Endothelial cell of umbilical vein (primary cell): Measurements from ENCODE around the gene BMPR1B. TPM values are rescaled to one million over a fixed set of nuclear protein-coding genes. Genes with fewer than 3 reads are reported as not detected.

Source experiments
- BruUV-seq: library from RNA; stranded (reverse); fragments of 400-500 nt; replicated peaks from 2 replicates; lab custom pipeline; 2021; lab: Mats Ljungman, UMichigan
- CTCF ChIA-PET: fragments of 300-600, 350-600 bp; sonication (Branson Sonifier 250); formaldehyde crosslinking; loops from one replicate; lab custom pipeline; 2021; ENCODE audit warnings: antibody characterized with exemption, inconsistent platforms; lab: Charles Lee
- POLR2A ChIA-PET: fragments of 300-600, 350-600 bp; sonication (Branson Sonifier 250); formaldehyde crosslinking; loops from one replicate; lab custom pipeline; 2021; ENCODE audit warnings: antibody characterized with exemption, inconsistent platforms; lab: Charles Lee
- DNase-seq: peaks from one replicate; pipeline ENCODE4 v3.0.0-alpha.2; 2011; ENCODE audit warnings: low read depth, low spot score
- FAIRE-seq: peaks from 2 replicates; lab custom pipeline; 2011; peaks lifted over from hg19 to GRCh38; lab: Jason Lieb, UNC
- H2AFZ ChIP-seq: 2 replicates; pipeline ENCODE4 v1.6.0; 2012; ENCODE audit warnings: low read depth, low read length, control low read depth, inconsistent platforms
- H3K27ac ChIP-seq: 2 replicates; pipeline ENCODE4 v1.5.1; 2011; ENCODE audit warnings: low read depth, mild to moderate bottlenecking, control low read depth, low read length, moderate library complexity; ENCODE audit not compliant: insufficient read depth
- H3K27me3 ChIP-seq, 2 experiments: 2 replicates each; pipeline versions ENCODE4 v1.6.0 to v1.6.1; 2011; ENCODE audit warnings: low read length in 2 of 2, mixed read lengths in 1 of 2; ENCODE audit not compliant: control insufficient read depth in 2 of 2, insufficient read depth in 2 of 2
- H3K36me3 ChIP-seq, 2 experiments: 2 replicates in 1 of 2; 3 replicates in 1 of 2; pipeline ENCODE4 v1.5.1; 2011; ENCODE audit warnings: low read length in 2 of 2, mild to moderate bottlenecking in 1 of 2, moderate library complexity in 1 of 2; ENCODE audit not compliant: control insufficient read depth in 2 of 2, insufficient read depth in 2 of 2; ENCODE audit errors: extremely low read depth in 1 of 2
- H3K4me1 ChIP-seq: 3 replicates; pipeline ENCODE4 v1.5.1; 2011; ENCODE audit warnings: mild to moderate bottlenecking, low read length; ENCODE audit not compliant: control insufficient read depth, insufficient read depth; ENCODE audit errors: extremely low read depth
- H3K4me2 ChIP-seq: 2 replicates; pipeline ENCODE4 v1.6.1; 2011; ENCODE audit warnings: low read length, control low read depth, mixed read lengths; ENCODE audit not compliant: insufficient read depth
- H3K4me3 ChIP-seq, 3 experiments: fragments of 200-600 bp in 1 of 3; sonication (generic), shearing (Covaris generic) in 1 of 3; replicated peaks in 1 of 3; 2 replicates each; pipeline ENCODE4 v1.5.1; 2011 to 2016; ENCODE audit warnings: control low read depth in 3 of 3, low read length in 3 of 3, mild to moderate bottlenecking in 2 of 3, inconsistent platforms in 1 of 3, low read depth in 1 of 3, moderate library complexity in 1 of 3; ENCODE audit not compliant: insufficient read depth in 1 of 3
- H3K79me2 ChIP-seq: 2 replicates; pipeline ENCODE4 v1.6.0; 2012; ENCODE audit warnings: low read length, inconsistent platforms; ENCODE audit not compliant: control insufficient read depth, insufficient read depth
- H3K9ac ChIP-seq: replicated peaks from 2 replicates; pipeline ENCODE3; 2011; ENCODE audit warnings: low read length, control low read depth; ENCODE audit not compliant: insufficient read depth; ENCODE audit errors: extremely low read depth
- H3K9me1 ChIP-seq: replicated peaks from 3 replicates; pipeline ENCODE4 v1.6.0; 2011; ENCODE audit warnings: mild to moderate bottlenecking, low read length; ENCODE audit not compliant: control insufficient read depth, insufficient read depth; ENCODE audit errors: extremely low read depth
- H3K9me3 ChIP-seq: replicated peaks from 2 replicates; pipeline ENCODE4 v1.5.1; 2012; ENCODE audit warnings: low read length, inconsistent platforms; ENCODE audit not compliant: control insufficient read depth, insufficient read depth
- H4K20me1 ChIP-seq: replicated peaks from 2 replicates; pipeline ENCODE3; 2011; ENCODE audit warnings: mild to moderate bottlenecking, low read length; ENCODE audit not compliant: control insufficient read depth, insufficient read depth; ENCODE audit errors: extremely low read depth
- CTCF ChIP-seq, 2 donors: IDR thresholded peaks; 1 replicate in 1 of 2; 2 replicates in 1 of 2; pipeline ENCODE4 v1.5.1; 2011; ENCODE audit warnings: low read length in 2 of 2, mild to moderate bottlenecking in 2 of 2, moderate library complexity in 2 of 2, control low read depth in 1 of 2, inconsistent platforms in 1 of 2, low read depth in 1 of 2; ENCODE audit not compliant: insufficient read depth in 1 of 2; ENCODE audit errors: extremely low read depth in 1 of 2
- EZH2 ChIP-seq: IDR thresholded peaks from 2 replicates; pipeline ENCODE4 v1.6.1; 2012; ENCODE audit warnings: borderline replicate concordance, low read depth, mild to moderate bottlenecking, moderate library complexity, low read length, inconsistent platforms; ENCODE audit not compliant: severe bottlenecking
- FOS ChIP-seq: IDR thresholded peaks from 2 replicates; pipeline ENCODE4 v1.6.1; 2011; ENCODE audit warnings: mild to moderate bottlenecking, low read length, moderate library complexity, borderline replicate concordance; ENCODE audit not compliant: insufficient read depth
- GATA2 ChIP-seq: IDR thresholded peaks from 2 replicates; pipeline ENCODE4 v1.7.0; 2011; ENCODE audit warnings: low read depth, mild to moderate bottlenecking, moderate library complexity, mixed read lengths, low read length; ENCODE audit not compliant: insufficient read length, insufficient read depth
- JUN ChIP-seq: IDR thresholded peaks from 2 replicates; pipeline ENCODE4 v1.6.1; 2011; ENCODE audit warnings: borderline replicate concordance, low read depth; ENCODE audit not compliant: insufficient read length, insufficient read depth
- POLR2A ChIP-seq: IDR thresholded peaks from 2 replicates; pipeline ENCODE4 v1.6.1; 2012; ENCODE audit warnings: low read depth, mild to moderate bottlenecking, control low read depth, low read length
- POLR2AphosphoS5 ChIP-seq: IDR thresholded peaks from 2 replicates; pipeline ENCODE4 v1.6.1; 2012; ENCODE audit warnings: low read depth, mild to moderate bottlenecking, control low read depth, low read length, moderate library complexity; ENCODE audit not compliant: insufficient read depth
- dilution Hi-C: fragments of 300-500 bp; cut with MboI; formaldehyde crosslinking; loops from one replicate; pipeline ENCODE4 v1.15.0; 2019; ENCODE audit warnings: low sequenced_read_pairs; ENCODE audit not compliant: extremely low pct_ligation_motif_present
- intact Hi-C: fragments of 100-400 bp; cut with micrococcal nuclease; formaldehyde crosslinking; loops from one replicate; pipeline ENCODE4 v1.10.0; 2022
- polyA plus RNA-seq, 4 experiments: library from polyadenylated mRNA; depleted of rRNA in 3 of 4; stranded (reverse) in 3 of 4; unstranded in 1 of 4; fragments of >200 nt; gene quantifications; 2 replicates each; pipeline versions ENCODE4 v1.2.1 to v1.2.3, GENCODE V29; 2011 to 2012; ENCODE audit warnings: missing spikeins in 1 of 4
- total RNA-seq: library from RNA; stranded (reverse); gene quantifications from 2 replicates; pipeline ENCODE4 v1.2.3, GENCODE V29; 2021
- TF ChIP-seq, protein P1 (sequence below): IDR thresholded peaks from 2 replicates; pipeline ENCODE4 v1.6.1; 2011; ENCODE audit not compliant: insufficient read depth, insufficient read length

Gene BMPR1B
- total and polyA plus RNA-seq, 2 donors (not counting 3 experiments of a cell fraction or from before 2014, with no cell fraction given), result 0.28 to 2.1 TPM

DNA sequence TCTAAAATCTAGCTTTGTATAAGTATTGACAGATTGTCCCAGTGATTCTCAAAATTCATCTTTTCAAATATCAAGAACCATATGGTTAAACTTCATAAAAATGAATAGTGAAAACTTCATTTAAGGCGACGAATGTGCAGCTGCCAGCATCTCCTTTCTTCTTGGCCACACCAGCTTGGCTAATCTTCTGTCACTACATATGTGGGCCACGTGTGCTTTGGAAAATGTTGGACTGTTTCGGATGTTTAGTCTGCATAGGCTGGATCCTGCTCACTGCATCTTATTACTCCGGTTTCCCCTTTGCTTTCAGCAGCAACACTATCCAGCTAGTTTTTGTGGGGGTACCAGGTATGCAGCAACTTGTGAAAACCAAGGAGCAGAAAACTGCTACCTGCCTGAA lies 221.9 kb downstream of the BMPR1B start:
- dilution Hi-C loops (no loop called here), intact Hi-C loops (no loop called here)
- Histone ChIP-seq H3K9ac (no peak overlapping the region), H3K79me2 (no peaks in the 10 kb centered on the region), H3K27ac (no peak overlapping the region), H3K9me1 (peaks cover 2% of the 10 kb centered on the region), H2AFZ (no peak overlapping the region), H3K4me3 (no peak overlapping the region), H3K4me2 (no peak overlapping the region), H3K9me3 (no peaks in the 10 kb centered on the region), H3K4me1 (no peaks in the 10 kb centered on the region), H4K20me1 (no peaks in the 10 kb centered on the region), H3K36me3 (no peaks in the 10 kb centered on the region), H3K27me3 (no peaks in the 10 kb centered on the region)
- ChIA-PET POLR2A (no interaction called here), CTCF (no interaction called here)
- TF ChIP-seq POLR2AphosphoS5 (no peak), FOS (no peak), JUN (no peak), EZH2 (no peak), CTCF (IDR thresholded peaks at IDR 0.05; ENCODE audit: extremely low read depth in 1 of 2, insufficient read depth in 1 of 2, low read depth in 1 of 2, low read length in 2 of 2) (no peak), POLR2A (no peak), GATA2 (no peak)
- TF ChIP-seq, protein P1, sequence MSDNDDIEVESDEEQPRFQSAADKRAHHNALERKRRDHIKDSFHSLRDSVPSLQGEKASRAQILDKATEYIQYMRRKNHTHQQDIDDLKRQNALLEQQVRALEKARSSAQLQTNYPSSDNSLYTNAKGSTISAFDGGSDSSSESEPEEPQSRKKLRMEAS, result no peak
- BruUV-seq, result no TSS peak
- FAIRE-seq (no peak), DNase-seq (no peak)
